BE2C (cell line): Measurements from ENCODE around the gene NR2C2.

ENCODE experiments used
- DNase-seq: peaks from one replicate; pipeline ENCODE4 v3.0.0-alpha.2; 2020
- H3K27me3 ChIP-seq: fragments of 250-450 bp; sonication (Bioruptor Pico); 2 replicates; pipeline ENCODE4 v1.5.1; 2020; ENCODE audit warnings: mild to moderate bottlenecking
- H3K36me3 ChIP-seq: fragments of 250-450 bp; sonication (Bioruptor Pico); 2 replicates; pipeline ENCODE4 v1.5.1; 2020; ENCODE audit warnings: mild to moderate bottlenecking
- H3K4me1 ChIP-seq: fragments of 250-450 bp; sonication (Bioruptor Pico); 2 replicates; pipeline ENCODE4 v1.5.1; 2020
- H3K4me3 ChIP-seq: 2 replicates; pipeline ENCODE4 v1.5.1; 2011; ENCODE audit warnings: low read depth, low read length
- H3K9me3 ChIP-seq: fragments of 250-450 bp; sonication (Bioruptor Pico); 2 replicates; pipeline ENCODE4 v1.5.1; 2020
- CTCF ChIP-seq: IDR thresholded peaks from 2 replicates; pipeline ENCODE4 v1.5.1; 2012; ENCODE audit warnings: mild to moderate bottlenecking, low read depth, low read length

Gene NR2C2

GRCh38 chr3:14984581-14985113 lies 37.3 kb downstream of the NR2C2 start:
- no peak for DNase-seq
- no peak overlapping the region for H3K4me3 ChIP-seq
- no peaks in the 10 kb centered on the region for H3K9me3 ChIP-seq
- H3K4me1 ChIP-seq: no peaks in the 10 kb centered on the region
- no peak for TF ChIP-seq CTCF
- H3K36me3 ChIP-seq: no peaks in the 10 kb centered on the region
- H3K27me3 ChIP-seq: no peaks in the 10 kb centered on the region

GRCh38 chr3:14988988-14989394 lies 41.6 kb downstream of the NR2C2 start:
- Histone ChIP-seq H3K4me3 (no peak overlapping the region), H3K9me3 (no peaks in the 10 kb centered on the region), H3K4me1 (no peaks in the 10 kb centered on the region; the same call in 1 of the 2 replicates), H3K27me3 (no peaks in the 10 kb centered on the region), H3K36me3 (no peaks in the 10 kb centered on the region)
- no peak for DNase-seq
- TF ChIP-seq CTCF: peak; percentile 18; the same call in 1 of the 2 replicates

GRCh38 chr3:14989943-14990779 lies 42.8 kb downstream of the NR2C2 start:
- DNase-seq: peak; percentile 46
- Histone ChIP-seq H3K4me3 (peak overlapping the region; percentile 26), H3K27me3 (no peaks in the 10 kb centered on the region), H3K4me1 (no peaks in the 10 kb centered on the region; the same call in 1 of the 2 replicates), H3K36me3 (no peaks in the 10 kb centered on the region), H3K9me3 (no peaks in the 10 kb centered on the region)
- no peak for TF ChIP-seq CTCF

- no peak for TF ChIP-seq CTCF
- DNase-seq: no peak
- H3K36me3 ChIP-seq: no peaks in the 10 kb centered on the region
- H3K4me1 ChIP-seq: no peaks in the 10 kb centered on the region; the same call in 1 of the 2 replicates
- H3K27me3 ChIP-seq: no peaks in the 10 kb centered on the region
- H3K9me3 ChIP-seq: no peaks in the 10 kb centered on the region
- peak overlapping the region; percentile 26 for H3K4me3 ChIP-seq
These were observed 43.4 kb downstream of the NR2C2 start for GRCh38 chr3:14990780-14991148.

GRCh38 chr3:14991151-14991742 lies 43.9 kb downstream of the NR2C2 start:
- no peak for DNase-seq
- Histone ChIP-seq H3K4me1 (no peaks in the 10 kb centered on the region; the same call in 1 of the 2 replicates), H3K4me3 (no peak overlapping the region), H3K36me3 (no peaks in the 10 kb centered on the region), H3K27me3 (no peaks in the 10 kb centered on the region), H3K9me3 (no peaks in the 10 kb centered on the region)
- no peak for TF ChIP-seq CTCF
